ENCODE measurements around the gene PLEKHF1. TPM values are rescaled to one million over a fixed set of nuclear protein-coding genes. Genes with fewer than 3 reads are reported as not detected.

Gene PLEKHF1
- total and polyA plus RNA-seq, 2 donors (not counting 1 experiment from before 2014, with no cell fraction given) = 5.5 to 9.8 TPM

- Histone ChIP-seq H3K9ac (ENCODE audit: low read length) (peak overlapping the region; percentile 53), H3K4me3 (ENCODE audit: control extremely low read depth in 1 of 5, extremely low read depth in 1 of 5, insufficient read depth in 1 of 5, low read depth in 2 of 5, low read length in 4 of 5) (peak overlapping the region in 2 of 5 experiments; percentile 1 to 39), H3K9me3 (ENCODE audit: control extremely low read depth in 1 of 3, control insufficient read depth in 2 of 3, insufficient read depth in 1 of 3, low read length in 2 of 3) (peaks cover 0 to 2% (median 0%) of the 10 kb centered on the region in 3 donors), H3K27ac (ENCODE audit: low read length in 2 of 2) (peak overlapping the region; percentile 89 to 96), H3K27me3 (replicated peaks in 1 of 4; ENCODE audit: control extremely low read depth in 1 of 4, control insufficient read depth in 3 of 4, insufficient read depth in 4 of 4, low read length in 3 of 4) (no peaks in the 10 kb centered on the region), H3K4me1 (ENCODE audit: control insufficient read depth in 2 of 2, insufficient read depth in 2 of 2, low read length in 2 of 2) (peaks cover 39 to 62% of the 10 kb centered on the region in 2 donors), H2AFZ (ENCODE audit: insufficient read depth, low read depth, low read length, poor library complexity, severe bottlenecking) (peak overlapping the region; percentile 57), H4K20me1 (ENCODE audit: control insufficient read depth, insufficient read depth, low read length, poor library complexity, severe bottlenecking) (no peaks in the 10 kb centered on the region), H3K4me2 (replicated peaks; ENCODE audit: low read depth, low read length, poor library complexity, severe bottlenecking) (peak overlapping the region; percentile 76), H3K36me3 (replicated peaks in 1 of 2; ENCODE audit: control extremely low read depth in 1 of 2, control insufficient read depth in 1 of 2, extremely low read depth in 1 of 2, insufficient read depth in 2 of 2, low read length in 1 of 2) (peaks cover 0 to 12% of the 10 kb centered on the region in 2 experiments), H3K79me2 (ENCODE audit: control insufficient read depth, insufficient read depth, low read length) (peaks cover 72% of the 10 kb centered on the region)
- DNase-seq = peak; percentile 86
- no peak for TF ChIP-seq EZH2 (IDR thresholded peaks at IDR 0.05; ENCODE audit: borderline replicate concordance, insufficient read depth, low read depth, low read length, poor library complexity, severe bottlenecking)
- TF ChIP-seq CTCF (IDR thresholded peaks at IDR 0.05) = no peak
- Mint-ChIP-seq H3K4me3 (peak overlapping the region; percentile 61), H3K9me3 (ENCODE audit: insufficient read depth) (no peaks in the 10 kb centered on the region), H3K27ac (peak overlapping the region; percentile 89), H3K27me3 (no peaks in the 10 kb centered on the region), H3K4me1 (peaks cover 53% of the 10 kb centered on the region)
- ATAC-seq (ENCODE audit: low read depth) = peak; percentile 74
- ChIA-PET POLR2A (interaction anchor here (1.7 to 2.2 kb wide), 3 partner anchors 42 to 67 kb away, joined by 6 to 9 read pairs (median 7); partner anchors contain the start of genes C19orf12 and POP4), CTCF (interaction anchor here (0.8 to 4.7 kb wide), 11 partner anchors 8 to 66 kb away, joined by 4 to 52 read pairs (median 6); partner anchors contain the start of genes C19orf12, PLEKHF1 and POP4)
- 7% methylated on average over 10 of the region's 11 CpGs for WGBS (ENCODE audit: insufficient coverage)
- intact Hi-C loops (cut with micrococcal nuclease) = loop anchor here (1.0 to 5.0 kb wide), 4 partner anchors 8 to 269 kb away; partner anchors contain the start of genes C19orf12, PLEKHF1 and URI1
These were observed 7.7 kb downstream of the PLEKHF1 start for GRCh38 chr19:29672933-29673336.
